Uterus (tissue), 4 donors: Measurements from ENCODE around the gene PCDHGA1. TPM values are rescaled to one million over a fixed set of nuclear protein-coding genes. Genes with fewer than 3 reads are reported as not detected.

Experiments used
- DNase-seq, 2 donors: peaks; one replicate each; pipeline ENCODE4 v3.0.0-alpha.2; 2019 to 2020
- H3K27ac ChIP-seq, 2 donors: fragments of 200-600 bp; sonication (generic); 1 replicate in 1 of 2; 2 replicates in 1 of 2; pipeline ENCODE4 v1.5.1; 2016 to 2018
- H3K27me3 ChIP-seq, 2 donors: fragments of 200-600 bp; sonication (generic); one replicate each; pipeline ENCODE4 v1.5.1; 2018 to 2019; ENCODE audit warnings: control low read depth in 1 of 2
- H3K36me3 ChIP-seq, 2 donors: fragments of 200-600 bp; sonication (generic); one replicate each; pipeline ENCODE4 v1.5.1; 2019; ENCODE audit warnings: control low read depth in 1 of 2
- H3K4me1 ChIP-seq, 2 donors: fragments of 200-600 bp; sonication (generic); one replicate each; pipeline ENCODE4 v1.5.1; 2018 to 2019; ENCODE audit warnings: control low read depth in 1 of 2
- H3K4me3 ChIP-seq, 2 donors: fragments of 200-600 bp; sonication (generic); 1 replicate in 1 of 2; 2 replicates in 1 of 2; pipeline ENCODE4 v1.5.1; 2018 to 2019; ENCODE audit warnings: mild to moderate bottlenecking in 1 of 2
- H3K9me3 ChIP-seq, 2 donors: fragments of 200-600 bp; sonication (generic); one replicate each; pipeline ENCODE4 v1.5.1; 2019; ENCODE audit warnings: control low read depth in 1 of 2
- CTCF ChIP-seq, 4 experiments: fragments of 200-600 bp in 2 of 4; fragments of 450-650 bp in 2 of 4; sonication (generic) in 2 of 4; IDR thresholded peaks; one replicate each; pipeline ENCODE4 v1.5.1; 2016 to 2019; ENCODE audit warnings: antibody characterized with exemption in 4 of 4, mild to moderate bottlenecking in 2 of 4, moderate library complexity in 1 of 4
- POLR2A ChIP-seq, 2 donors: fragments of 450-650 bp; IDR thresholded peaks; one replicate each; pipeline ENCODE4 v1.6.1; 2016; ENCODE audit warnings: antibody characterized with exemption in 2 of 2, mild to moderate bottlenecking in 1 of 2, moderate library complexity in 1 of 2
- intact Hi-C: fragments of 100-400 bp; cut with DNase I; formaldehyde crosslinking; loops from one replicate; pipeline ENCODE4 v1.15.1; 2023; ENCODE audit warnings: low total_unique reads
- total RNA-seq, 4 donors: library from RNA; depleted of rRNA in 3 of 4; stranded (reverse); fragments of >200 nt in 3 of 4; gene quantifications; one replicate each; pipeline versions ENCODE4 v1.1.0 to v1.2.4, GENCODE V29; 2014 to 2023
- donor health status: DM: yes; HTN: yes; CAD: no.

The PCDHGA1 gene
- total RNA-seq, 4 donors from 2014 or later, result under 0.01 to 3.3 (median 1.5) TPM

- intact Hi-C loops, result no loop called here
- TF ChIP-seq POLR2A (IDR thresholded peaks at IDR 0.05), result no peak
- TF ChIP-seq CTCF (IDR thresholded peaks at IDR 0.05), result no peak
- Histone ChIP-seq H3K36me3 (no peaks in the 10 kb centered on the region), H3K4me1 (no peaks in the 10 kb centered on the region), H3K27me3 (no peaks in the 10 kb centered on the region), H3K9me3 (no peaks in the 10 kb centered on the region), H3K27ac (peak within 1 kb of the TSS; percentile 29 to 57), H3K4me3 (no peak within 1 kb of the TSS)
- peak in 1 of 2 donors; percentile 57 for DNase-seq
These were observed 158.6 kb downstream of the PCDHGA1 start, which contains the start of gene PCDHGC5 for GRCh38 chr5:141488591-141489561. Gene PCDHGC5 (plus strand): TSS chr5:141489081. CDS start chr5:141489241, 160 bp downstream.

GRCh38 chr5:141489841-141490240 lies 159.5 kb downstream of the PCDHGA1 start:
- Histone ChIP-seq H3K4me1 (no peaks in the 10 kb centered on the region), H3K4me3 (no peak overlapping the region), H3K27ac (no peak overlapping the region), H3K36me3 (no peaks in the 10 kb centered on the region), H3K9me3 (no peaks in the 10 kb centered on the region), H3K27me3 (no peaks in the 10 kb centered on the region)
- intact Hi-C loops, result no loop called here
- DNase-seq, result no peak
- TF ChIP-seq POLR2A (IDR thresholded peaks at IDR 0.05), result no peak
- TF ChIP-seq CTCF (IDR thresholded peaks at IDR 0.05), result no peak

GRCh38 chr5:141490271-141490670 lies 160.0 kb downstream of the PCDHGA1 start:
- intact Hi-C loops, result no loop called here
- Histone ChIP-seq H3K4me3 (no peak overlapping the region), H3K27me3 (no peaks in the 10 kb centered on the region), H3K9me3 (no peaks in the 10 kb centered on the region), H3K36me3 (no peaks in the 10 kb centered on the region), H3K4me1 (no peaks in the 10 kb centered on the region), H3K27ac (no peak overlapping the region)
- no peak for DNase-seq
- TF ChIP-seq POLR2A (IDR thresholded peaks at IDR 0.05) (no peak), CTCF (IDR thresholded peaks at IDR 0.05) (no peak)

GRCh38 chr5:141490771-141491170 lies 160.5 kb downstream of the PCDHGA1 start:
- Histone ChIP-seq H3K27me3 (no peaks in the 10 kb centered on the region), H3K27ac (no peak overlapping the region), H3K4me3 (no peak overlapping the region), H3K36me3 (no peaks in the 10 kb centered on the region), H3K4me1 (no peaks in the 10 kb centered on the region), H3K9me3 (no peaks in the 10 kb centered on the region)
- no peak for DNase-seq
- intact Hi-C loops, result no loop called here
- TF ChIP-seq POLR2A (IDR thresholded peaks at IDR 0.05) (no peak), CTCF (IDR thresholded peaks at IDR 0.05) (no peak)
